Astrocyte of the cerebellum (primary cell): ENCODE results near the gene GLB1L2.

Experiments used
- DNase-seq: peaks from one replicate; pipeline ENCODE4 v3.0.0-alpha.2; 2011; ENCODE audit warnings: low read depth
- H3K4me3 ChIP-seq: 2 replicates; pipeline ENCODE4 v1.5.1; 2011; ENCODE audit warnings: mild to moderate bottlenecking, low read depth, low read length, moderate library complexity
- CTCF ChIP-seq: IDR thresholded peaks from 2 replicates; pipeline ENCODE4 v1.5.1; 2012; ENCODE audit warnings: low read length, low read depth, moderate library complexity, mild to moderate bottlenecking; ENCODE audit errors: missing control alignments
- in situ Hi-C: cut with HindIII; loops from 2 replicates; pipeline ENCODE4 v1.10.0; 2017; ENCODE audit warnings: low sequenced_read_pairs

Gene GLB1L2

GRCh38 chr11:134358856-134359490 is 27.2 kb downstream of the GLB1L2 start:
- H3K4me3 ChIP-seq = no peak overlapping the region
- TF ChIP-seq CTCF = no peak
- in situ Hi-C loops = no loop called here
- no peak for DNase-seq

- in situ Hi-C loops = no loop called here
- no peak for DNase-seq
- H3K4me3 ChIP-seq = no peak overlapping the region
- TF ChIP-seq CTCF = no peak
Observed at GRCh38 chr11:134359646-134360045, 27.9 kb downstream of the GLB1L2 start.

- DNase-seq = peak; percentile 29
- TF ChIP-seq CTCF = peak; percentile 84
- in situ Hi-C loops = no loop called here
- no peak overlapping the region for H3K4me3 ChIP-seq
Observed at GRCh38 chr11:134360050-134360835, 28.5 kb downstream of the GLB1L2 start.

- in situ Hi-C loops = no loop called here
- TF ChIP-seq CTCF = no peak
- DNase-seq = no peak
- H3K4me3 ChIP-seq = no peak overlapping the region
Observed at GRCh38 chr11:134361661-134362060, 29.9 kb downstream of the GLB1L2 start.

GRCh38 chr11:134362192-134362901 is 30.6 kb downstream of the GLB1L2 start:
- in situ Hi-C loops = no loop called here
- no peak for DNase-seq
- H3K4me3 ChIP-seq = no peak overlapping the region
- no peak for TF ChIP-seq CTCF

GRCh38 chr11:134363161-134363560 is 31.4 kb downstream of the GLB1L2 start:
- DNase-seq = no peak
- H3K4me3 ChIP-seq = no peak overlapping the region
- TF ChIP-seq CTCF = no peak
- in situ Hi-C loops = no loop called here
